Retina (tissue), 1 donor: ENCODE measurements around the gene TRPM1.

Experiments
- DNase-seq: peaks from one replicate; pipeline ENCODE4 v3.0.0-alpha.2; 2016

Gene TRPM1

GRCh38 chr15:31013863-31014607 is 87.5 kb downstream of the TRPM1 start:
- DNase-seq: no peak

DNA sequence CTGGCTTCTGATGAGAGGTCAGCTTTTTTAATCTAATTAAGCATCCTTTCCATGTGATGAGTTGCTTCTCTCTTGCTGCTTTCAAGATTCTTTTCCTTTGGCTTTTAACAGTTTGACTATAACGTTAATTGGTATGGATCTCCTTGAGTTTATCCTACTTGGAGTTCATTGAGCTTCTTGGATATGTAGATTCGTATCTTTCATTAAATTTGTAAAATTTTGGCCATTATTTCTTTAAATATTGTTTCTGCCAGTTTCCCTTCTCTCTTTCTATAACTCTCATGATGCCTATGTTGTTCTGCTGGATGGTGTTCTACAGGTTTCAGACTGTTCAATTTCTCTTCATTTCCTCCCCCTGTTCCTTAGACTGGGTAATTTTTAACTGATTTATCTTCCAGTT is 89.1 kb downstream of the TRPM1 start:
- no peak for DNase-seq

DNA sequence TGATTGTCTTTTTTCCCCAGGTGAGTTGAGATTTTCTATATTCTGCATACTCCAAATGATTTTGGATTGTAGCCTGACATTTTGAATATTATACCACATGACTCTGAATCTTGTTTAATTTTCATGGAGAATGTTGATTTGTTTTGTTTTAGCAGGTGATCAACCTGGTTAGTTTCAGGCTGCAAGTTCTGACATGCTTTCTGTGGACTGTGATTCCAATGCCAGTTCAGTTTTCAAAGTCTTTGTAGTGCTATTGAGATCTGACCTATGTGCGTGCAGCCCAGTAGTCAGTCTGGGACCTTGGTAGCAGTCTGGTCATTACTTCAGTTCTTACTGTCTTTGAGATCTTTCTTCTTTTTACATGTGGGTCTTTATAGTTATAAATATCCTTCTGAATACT is 91.5 kb downstream of the TRPM1 start:
- no peak for DNase-seq

GRCh38 chr15:31005660-31006059 is 95.9 kb downstream of the TRPM1 start:
- DNase-seq: no peak

GRCh38 chr15:31004220-31004733 is 97.2 kb downstream of the TRPM1 start:
- peak; percentile 11 for DNase-seq

GRCh38 chr15:31001702-31002101 is 99.8 kb downstream of the TRPM1 start:
- no peak for DNase-seq

GRCh38 chr15:30999729-31000128 is 101.8 kb downstream of the TRPM1 start:
- DNase-seq: no peak

DNA sequence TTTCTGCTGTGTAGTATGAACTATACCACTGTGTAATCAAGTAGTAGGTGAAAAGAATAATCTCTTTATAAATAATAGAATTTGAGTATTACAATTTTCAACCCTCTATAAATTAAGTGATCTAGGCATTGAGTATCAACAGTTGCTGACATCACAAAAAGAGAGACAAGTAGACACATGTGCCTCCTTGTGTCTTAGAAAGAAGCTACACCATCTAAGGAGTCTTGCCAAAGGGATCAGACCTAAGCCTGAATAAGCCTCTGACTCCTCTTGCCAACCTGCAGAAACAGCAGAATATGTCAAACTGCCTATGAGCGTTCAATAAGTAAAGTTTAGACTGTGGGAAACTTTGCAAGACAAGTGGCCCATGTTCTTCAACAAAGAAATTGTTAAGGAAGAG is 104.3 kb downstream of the TRPM1 start:
- DNase-seq: no peak

GRCh38 chr15:30992249-30992864 is 109.2 kb downstream of the TRPM1 start:
- DNase-seq: no peak

- peak; percentile 88 for DNase-seq
Measured at GRCh38 chr15:30991255-30992235, 110.0 kb downstream of the TRPM1 start, which contains the start of gene MTMR10. TSS of gene MTMR10 (minus strand) at chr15:30991628. CDS start at chr15:30991506, 122 bp downstream.

GRCh38 chr15:30990446-30991254 is 110.9 kb downstream of the TRPM1 start:
- DNase-seq: no peak

DNA sequence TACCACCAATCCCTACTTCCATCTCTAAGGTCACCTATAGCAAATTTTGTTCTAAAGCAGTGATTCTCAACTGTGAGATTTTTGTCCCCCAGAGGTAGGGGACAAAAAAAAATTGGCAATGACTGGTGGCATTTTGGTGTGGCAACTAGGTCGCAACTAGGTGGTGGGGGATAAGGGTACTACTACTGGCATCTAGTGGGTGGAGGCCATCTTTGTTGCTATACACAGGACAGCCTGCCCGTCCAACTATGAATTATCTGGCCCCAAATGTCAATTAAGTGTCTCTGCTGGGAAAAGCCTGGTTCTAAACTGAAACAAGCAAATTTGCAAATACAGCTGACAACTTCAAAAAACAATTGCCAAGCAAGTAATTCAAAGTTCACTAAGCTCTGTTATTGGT is 111.5 kb downstream of the TRPM1 start:
- peak; percentile 14 for DNase-seq

DNA sequence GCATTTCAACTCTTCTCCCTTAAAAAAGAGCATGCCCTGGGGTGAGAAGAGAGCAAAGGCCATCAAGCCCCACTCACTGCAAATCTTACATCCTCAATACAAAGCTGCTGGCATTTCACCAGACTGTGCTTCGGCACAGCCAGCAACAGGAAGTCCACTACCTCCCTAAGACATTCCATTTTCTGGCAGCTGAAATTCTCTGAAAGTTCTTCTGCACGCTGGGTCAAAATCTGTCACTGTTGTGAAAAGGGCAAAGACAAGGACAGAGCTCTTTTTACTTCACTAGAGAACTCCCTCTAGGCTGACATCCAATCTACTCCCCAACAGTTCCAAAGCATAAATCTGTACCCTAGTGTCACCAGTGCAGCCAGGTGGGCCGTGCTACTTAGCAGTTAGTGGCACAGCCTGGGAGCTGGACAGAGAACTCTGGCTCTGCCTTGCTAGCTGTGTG is 116.4 kb downstream of the TRPM1 start:
- peak; percentile 19 for DNase-seq

DNA sequence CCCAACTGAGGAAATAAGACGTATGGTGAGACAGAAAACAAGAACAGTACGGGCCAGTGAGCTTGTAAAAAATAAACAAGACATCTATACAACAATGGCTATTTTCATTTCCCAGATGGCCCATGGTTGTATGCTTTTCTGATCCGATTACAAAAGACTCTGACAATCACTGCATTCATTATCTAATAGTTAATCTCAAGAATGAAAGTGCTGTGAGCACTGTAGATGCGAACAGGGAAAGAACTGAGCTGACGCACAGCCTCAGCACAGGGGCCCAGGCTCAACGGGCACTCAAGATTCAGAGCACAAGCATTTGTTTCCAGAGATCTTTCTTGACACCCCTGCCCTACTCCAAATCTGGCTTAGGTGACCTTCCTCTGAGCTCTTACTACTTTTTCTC is 117.0 kb downstream of the TRPM1 start:
- DNase-seq: peak; percentile 36

DNA sequence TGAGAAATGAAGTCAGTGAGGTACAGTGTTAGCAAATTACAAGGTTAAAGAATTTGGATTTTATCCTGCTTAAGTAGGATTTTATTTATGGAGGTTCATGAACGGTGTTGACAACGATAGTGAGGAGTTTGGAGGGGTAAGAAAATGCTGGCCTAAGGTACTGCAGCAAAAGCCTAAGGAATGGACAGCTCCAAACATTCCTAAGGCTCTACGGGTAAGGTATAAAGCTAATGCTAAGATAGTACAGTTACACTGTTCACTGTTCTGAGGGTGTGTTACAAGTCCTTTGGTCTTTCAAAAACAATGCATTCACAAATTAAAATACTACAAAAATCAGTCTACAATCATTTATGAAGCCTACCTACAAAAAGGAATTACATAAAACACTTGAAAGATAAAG is 117.4 kb downstream of the TRPM1 start:
- DNase-seq: no peak

DNA sequence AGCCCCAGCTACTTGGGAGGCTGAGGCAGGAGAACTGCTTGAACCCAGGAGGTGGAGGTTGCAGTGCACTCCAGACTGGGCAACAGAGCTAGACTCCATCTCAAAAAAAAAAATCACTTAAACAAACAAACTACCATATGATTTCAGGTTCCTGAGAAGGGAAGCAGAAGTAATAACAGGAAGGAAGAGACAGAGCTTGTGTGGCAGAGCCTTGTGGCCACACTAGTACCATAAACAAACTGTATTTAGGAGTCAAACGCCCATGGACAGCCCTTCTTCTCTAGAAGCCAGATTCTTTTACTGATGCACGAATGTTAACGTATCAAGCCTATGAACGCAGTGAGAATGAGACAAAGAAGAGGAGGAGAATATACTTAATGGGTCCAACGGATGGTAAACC is 122.1 kb downstream of the TRPM1 start:
- DNase-seq: no peak

DNA sequence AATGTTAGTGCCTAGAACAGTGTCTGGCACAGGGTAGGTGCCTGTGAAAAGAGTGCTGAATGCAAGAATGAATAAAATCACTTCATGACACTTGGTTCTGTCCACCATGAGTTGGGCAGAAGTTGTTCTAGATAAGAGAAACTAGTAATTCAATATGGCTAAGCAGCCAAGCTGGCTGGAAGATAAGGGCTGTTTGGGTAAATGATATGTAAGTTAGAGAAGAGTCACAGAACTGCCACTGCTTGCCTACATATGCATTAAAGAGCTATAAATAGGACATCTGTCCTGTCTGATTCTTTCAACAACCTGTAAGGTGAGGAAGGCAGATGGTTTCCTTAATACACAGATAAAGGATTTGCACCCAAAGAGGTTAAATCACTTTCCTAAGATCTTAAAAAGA is 123.2 kb downstream of the TRPM1 start:
- DNase-seq: no peak

- no peak for DNase-seq
Measured at GRCh38 chr15:30974112-30974511, 127.4 kb downstream of the TRPM1 start.

GRCh38 chr15:30973379-30973778 is 128.1 kb downstream of the TRPM1 start:
- DNase-seq: no peak

DNA sequence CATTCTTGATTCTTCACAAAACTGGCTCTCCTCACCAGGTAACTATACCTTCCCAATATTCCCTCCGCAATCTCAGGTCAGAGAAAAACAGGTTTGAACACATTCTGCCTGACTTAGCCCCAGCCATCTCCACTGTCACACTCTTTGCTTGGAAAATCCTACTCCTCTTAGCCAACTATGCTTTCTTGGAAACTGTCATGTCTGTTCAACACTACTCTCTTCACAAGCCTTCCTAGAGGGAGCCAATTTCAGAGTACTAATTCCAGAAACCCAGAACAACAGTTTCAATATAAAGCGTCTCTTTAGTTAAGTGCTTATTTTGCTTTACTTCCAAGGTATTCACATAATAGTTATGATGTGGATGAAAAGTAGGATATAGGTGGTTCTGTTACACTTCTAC is 131.8 kb downstream of the TRPM1 start:
- no peak for DNase-seq

- DNase-seq: no peak
Measured at GRCh38 chr15:30963681-30964080, 137.8 kb downstream of the TRPM1 start.

DNA sequence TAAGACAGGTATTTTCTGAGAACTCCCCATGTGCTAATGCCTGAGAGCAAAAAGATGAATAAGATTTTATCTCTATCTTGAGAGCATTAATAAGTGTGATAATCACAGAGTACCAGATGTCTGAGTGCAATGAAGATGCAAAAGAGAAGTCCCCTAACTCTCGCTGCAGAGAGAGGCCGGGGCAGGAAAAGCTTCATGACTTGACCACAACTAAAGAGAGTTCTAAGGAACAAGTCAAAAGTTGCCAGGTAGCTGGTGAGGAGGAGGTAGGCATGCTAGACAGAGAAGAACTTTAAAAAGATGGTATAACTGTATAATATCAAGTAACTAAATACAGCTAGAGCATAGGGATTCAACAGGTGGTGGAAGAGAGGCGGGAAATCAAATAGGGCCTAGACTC is 138.9 kb downstream of the TRPM1 start:
- DNase-seq: no peak
